Stomach (tissue), 4 donors: ENCODE results near the gene IFNL1.

Source experiments
- CTCF ChIP-seq, 7 experiments: fragments of 450-650 bp in 4 of 7; fragments of 200-600 bp in 3 of 7; sonication (generic) in 3 of 7; IDR thresholded peaks; one replicate each; pipeline ENCODE4 v1.5.1; 2016 to 2019; ENCODE audit warnings: antibody characterized with exemption in 7 of 7, control low read depth in 2 of 7, mild to moderate bottlenecking in 1 of 7
- POLR2A ChIP-seq, 4 donors: fragments of 450-650 bp; IDR thresholded peaks; one replicate each; pipeline ENCODE4 v1.6.1; 2016; ENCODE audit warnings: antibody characterized with exemption in 4 of 4, control low read depth in 2 of 4, mild to moderate bottlenecking in 1 of 4, moderate library complexity in 1 of 4

- TF ChIP-seq CTCF (IDR thresholded peaks at IDR 0.05) (no peak), POLR2A (IDR thresholded peaks at IDR 0.05) (no peak)
These were observed 7.9 kb downstream of the IFNL1 start for GRCh38 chr19:39304185-39304513.
